HG03565 (cell line): Measurements from ENCODE around the gene ASTN2.
"Not testable (repeated sequence)": the region's sequence is repeated elsewhere in the genome, so short reads cannot be mapped to it uniquely, and the experiment has no call there.

ENCODE experiments used
- ATAC-seq: cut with Tn5 transposase; IDR thresholded peaks from one replicate; pipeline ENCODE4 v1.9.1; 2021; ENCODE audit warnings: mild to moderate bottlenecking, moderate library complexity; ENCODE audit not compliant: unreplicated experiment

Gene ASTN2

DNA sequence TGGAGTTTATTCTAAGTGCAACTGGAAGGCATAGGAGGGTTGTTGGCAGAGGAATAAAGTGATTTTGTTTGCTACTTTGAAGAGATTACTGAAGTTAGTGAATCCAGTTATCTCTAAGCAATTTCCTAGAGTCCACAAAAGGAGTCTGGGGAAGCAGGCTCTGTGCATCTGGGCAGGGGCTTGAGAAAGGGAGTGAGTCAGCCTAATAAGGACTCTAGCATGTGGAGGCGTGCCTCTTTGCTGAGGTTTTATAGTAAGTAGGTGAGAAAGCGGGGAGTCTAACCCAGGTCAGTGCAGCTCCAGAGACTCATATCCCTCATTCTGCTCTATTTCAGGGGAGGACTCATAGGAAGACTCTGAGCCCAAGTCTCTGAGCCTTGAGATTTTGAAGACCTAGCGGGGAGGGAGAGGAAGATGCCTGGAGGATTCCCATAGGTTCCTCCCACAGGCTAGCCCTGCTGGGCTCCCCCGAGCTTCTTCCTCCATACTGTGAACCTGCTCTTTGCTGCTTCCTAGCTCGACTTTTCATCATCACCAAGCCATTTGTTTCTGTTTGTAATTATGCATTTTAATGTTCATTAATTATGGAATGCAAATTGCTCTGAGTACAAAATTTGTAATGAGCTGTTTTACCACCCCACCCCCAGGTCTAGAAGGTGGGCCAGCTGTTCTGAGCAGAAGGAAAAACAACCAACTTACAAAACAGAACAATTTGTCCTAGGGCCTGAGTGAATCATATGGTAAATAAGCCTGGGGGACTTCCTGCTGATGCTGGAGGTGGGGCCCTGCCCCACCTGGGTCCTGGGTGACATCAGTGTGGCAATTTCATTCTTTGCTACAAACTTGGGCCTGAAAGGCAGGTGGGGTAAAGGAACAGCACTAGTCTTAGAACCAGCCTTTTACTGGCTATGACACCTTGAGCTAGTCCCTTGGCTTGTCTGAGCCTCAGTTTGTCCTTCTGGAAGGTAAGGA is 577.6 kb downstream of the ASTN2 start:
- ATAC-seq: no peak

DNA sequence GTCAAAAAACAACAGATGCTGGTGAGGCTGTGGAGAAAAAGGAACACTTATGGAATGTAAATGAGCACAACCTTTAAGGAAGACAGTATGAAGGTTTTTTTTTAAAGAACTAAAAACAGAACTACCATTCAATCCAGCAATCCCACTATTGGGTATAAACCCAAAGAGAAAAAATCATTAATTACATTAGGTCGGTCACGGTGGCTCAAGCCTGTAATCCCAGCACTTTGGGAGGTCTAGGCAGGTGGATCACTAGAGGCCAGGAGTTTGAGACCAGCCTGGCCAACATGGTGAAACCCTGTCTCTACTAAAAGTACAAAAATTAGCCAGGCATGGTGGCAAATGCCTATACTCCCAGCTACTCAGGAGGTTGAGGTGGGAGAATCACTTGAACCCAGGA is 584.5 kb downstream of the ASTN2 start:
- not testable (repeated sequence) for ATAC-seq

- ATAC-seq: no peak
Observed at GRCh38 chr9:116821633-116822229, 593.1 kb downstream of the ASTN2 start.

DNA sequence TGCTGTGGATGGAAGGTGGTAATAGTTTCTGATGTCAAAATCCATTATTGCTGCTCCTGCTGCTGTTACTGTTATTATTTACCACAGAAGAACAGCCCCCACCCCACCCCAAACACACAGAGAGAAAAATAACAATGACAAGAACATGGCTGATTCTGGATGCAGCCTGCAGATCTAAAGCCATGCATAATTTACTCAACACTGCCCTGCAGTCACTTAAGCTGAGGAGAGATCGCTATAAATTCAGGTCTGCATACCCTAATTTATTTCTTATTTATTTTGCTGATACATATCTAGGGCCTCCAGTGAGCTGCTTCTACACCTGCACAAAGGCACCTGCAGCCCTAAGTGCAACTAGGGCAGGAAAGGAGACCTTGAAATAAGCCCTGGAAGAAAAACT is 595.7 kb downstream of the ASTN2 start:
- ATAC-seq: no peak

DNA sequence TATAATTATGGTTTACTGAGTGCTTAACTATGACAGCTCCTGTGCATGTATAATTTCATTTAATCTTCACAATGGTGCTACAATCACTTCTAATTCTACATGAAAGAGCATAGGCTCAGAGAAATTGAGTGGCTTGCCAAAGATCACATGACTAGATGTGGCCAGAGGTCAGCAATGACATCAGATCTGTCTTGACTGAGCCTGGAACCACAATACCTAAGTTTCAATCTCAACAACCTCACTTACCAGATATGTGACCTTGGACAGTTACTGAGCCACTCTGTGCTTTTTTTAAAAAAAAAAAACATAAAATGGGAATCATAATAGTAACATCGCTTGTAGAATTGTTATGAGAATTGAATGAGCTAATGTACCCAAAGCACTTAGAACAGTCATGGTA is 597.1 kb downstream of the ASTN2 start:
- peak; percentile 93 for ATAC-seq

- ATAC-seq: no peak
Observed at GRCh38 chr9:116816484-116816883, 598.4 kb downstream of the ASTN2 start.

GRCh38 chr9:116815835-116816234 is 599.0 kb downstream of the ASTN2 start:
- ATAC-seq: no peak

GRCh38 chr9:116813031-116813300 is 601.9 kb downstream of the ASTN2 start:
- ATAC-seq: no peak

DNA sequence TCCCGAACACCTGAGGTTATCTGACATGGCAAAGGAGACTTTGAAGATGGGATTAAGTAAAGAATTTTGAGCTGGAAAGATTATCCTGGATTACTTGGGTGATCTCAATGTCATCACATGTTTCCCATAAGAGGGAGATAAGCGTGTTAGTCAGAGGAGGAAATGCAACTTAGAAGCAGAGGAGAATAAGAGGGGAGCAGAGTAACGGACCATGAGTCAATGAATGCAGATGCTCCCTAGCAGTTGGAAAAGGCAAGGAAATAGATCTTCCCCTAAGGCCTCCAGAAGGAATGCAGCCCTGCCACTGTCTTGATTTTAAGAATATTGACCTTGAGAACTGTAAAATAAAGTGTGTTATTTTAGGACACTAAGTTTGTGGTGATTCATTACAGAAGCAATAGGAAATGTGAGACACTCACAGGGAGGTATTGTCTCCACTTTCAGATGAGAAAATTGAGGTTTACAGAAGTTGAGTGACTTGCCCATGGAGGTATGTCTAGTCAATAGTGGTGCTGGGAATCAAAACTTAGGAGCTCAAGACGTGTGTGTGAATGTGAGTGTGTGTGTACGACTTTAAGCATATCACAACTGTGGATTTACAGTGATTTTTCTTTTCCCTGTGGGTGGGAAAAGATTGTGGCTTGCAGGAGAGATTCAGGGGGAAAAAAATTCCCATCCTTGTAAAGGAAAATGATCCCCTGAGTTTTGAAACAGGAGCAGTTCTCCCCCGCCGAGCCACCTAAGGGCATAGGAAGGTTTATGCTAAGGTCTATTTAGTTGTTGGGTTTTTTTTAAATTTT is 602.4 kb downstream of the ASTN2 start:
- no peak for ATAC-seq

GRCh38 chr9:116809656-116810055 is 605.2 kb downstream of the ASTN2 start:
- no peak for ATAC-seq

DNA sequence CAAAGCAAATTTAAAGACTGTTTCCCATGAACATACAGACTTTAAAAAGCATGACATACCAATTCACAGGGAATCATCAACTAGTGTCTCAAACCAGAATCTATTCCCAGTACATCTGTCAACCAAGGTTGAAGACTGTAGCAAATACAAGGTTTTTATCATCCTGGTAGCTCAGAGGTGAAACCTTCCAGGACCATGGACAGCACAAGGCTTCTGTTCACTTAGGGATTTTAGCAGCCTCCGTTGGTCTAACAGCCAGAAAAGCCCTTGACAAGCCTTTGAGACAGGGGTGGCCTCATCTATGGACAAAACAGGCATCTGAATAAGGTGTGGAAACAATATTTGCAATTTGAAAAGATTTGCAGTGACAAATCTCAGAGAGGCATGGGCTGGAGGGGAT is 608.8 kb downstream of the ASTN2 start:
- no peak for ATAC-seq

DNA sequence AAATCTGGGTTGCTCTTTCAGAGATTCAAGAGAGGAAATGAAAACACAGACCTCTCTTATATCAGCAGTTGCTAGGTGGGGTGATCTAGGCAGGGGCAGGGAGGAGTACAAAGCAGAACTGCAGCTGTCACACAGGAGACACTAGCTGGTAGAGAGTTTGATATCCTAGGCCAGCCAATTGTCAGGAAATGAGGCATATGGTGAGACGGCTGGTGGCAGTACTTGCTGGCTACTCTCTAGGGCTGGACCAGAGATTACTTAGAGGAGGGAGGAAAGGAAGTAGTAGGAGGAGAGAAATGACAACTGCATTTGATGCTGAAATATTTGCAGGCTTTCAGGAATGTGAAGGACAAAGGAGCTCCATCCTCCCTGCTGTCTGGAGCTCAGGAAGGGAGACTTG is 614.0 kb downstream of the ASTN2 start:
- ATAC-seq: peak; percentile 64

GRCh38 chr9:116800074-116800473 is 614.8 kb downstream of the ASTN2 start:
- ATAC-seq: no peak

- ATAC-seq: no peak
Observed at GRCh38 chr9:116798521-116798920, 616.3 kb downstream of the ASTN2 start.

DNA sequence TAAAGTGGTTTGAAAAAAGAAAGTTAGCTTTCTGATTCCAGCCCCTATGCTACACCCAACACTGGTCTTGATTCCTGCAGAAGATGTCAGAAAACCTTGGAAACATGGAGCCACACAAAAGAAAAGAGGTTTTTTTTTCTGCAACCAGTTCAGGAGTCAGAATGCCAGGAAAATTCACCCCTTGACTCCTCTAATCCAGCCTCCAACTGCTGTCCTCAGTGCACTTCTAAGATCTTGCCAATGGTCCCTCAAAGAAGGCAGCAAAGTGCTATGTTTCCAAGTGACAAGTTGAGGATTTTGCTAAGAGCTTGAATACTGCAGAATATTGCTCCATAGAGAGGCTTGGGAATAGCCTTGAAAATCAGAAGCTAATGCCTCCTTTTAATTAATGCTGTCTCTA is 617.6 kb downstream of the ASTN2 start:
- ATAC-seq: no peak

- ATAC-seq: no peak
Observed at GRCh38 chr9:116796669-116797068, 618.2 kb downstream of the ASTN2 start.

DNA sequence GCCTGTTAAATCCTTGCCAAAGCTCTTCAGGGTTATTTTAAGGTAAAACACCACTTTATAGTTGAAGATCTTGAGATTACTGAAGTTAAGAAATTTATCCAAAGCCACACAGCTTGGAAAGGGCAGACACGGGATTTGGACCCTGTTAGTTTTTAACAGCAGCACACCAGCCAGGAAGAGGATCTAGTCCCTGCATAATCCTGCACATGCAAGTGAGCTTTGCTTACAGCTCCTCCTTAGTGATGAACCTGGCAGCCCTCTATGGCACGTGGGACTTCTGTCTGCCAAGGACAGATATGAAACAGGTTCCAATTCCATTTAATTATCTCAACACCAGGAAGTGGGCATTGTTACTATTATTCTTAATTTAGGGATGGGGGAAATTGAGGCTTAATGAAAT is 619.0 kb downstream of the ASTN2 start:
- no peak for ATAC-seq

DNA sequence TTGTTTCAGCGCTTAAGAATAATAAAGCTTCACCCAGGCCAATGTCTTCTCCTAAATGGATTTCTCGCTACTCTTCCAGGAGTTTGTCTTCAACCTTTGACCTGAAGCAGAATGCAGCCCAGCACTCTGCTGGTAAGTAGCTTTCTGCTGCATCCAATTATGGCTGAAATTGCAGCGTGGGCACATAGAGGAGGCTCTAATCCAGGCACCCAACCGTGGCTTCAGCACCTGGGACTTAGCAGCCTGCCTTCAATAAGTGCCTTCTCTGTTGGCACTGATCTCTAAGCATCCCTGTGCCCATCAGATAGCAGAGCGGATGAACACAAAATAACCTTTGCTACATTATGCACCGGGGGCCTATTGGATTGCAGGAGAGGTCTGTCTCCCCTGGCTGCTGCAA is 622.6 kb downstream of the ASTN2 start:
- no peak for ATAC-seq

- ATAC-seq: no peak
Observed at GRCh38 chr9:116791326-116791725, 623.5 kb downstream of the ASTN2 start.

GRCh38 chr9:116789081-116789480 is 625.8 kb downstream of the ASTN2 start:
- ATAC-seq: no peak

DNA sequence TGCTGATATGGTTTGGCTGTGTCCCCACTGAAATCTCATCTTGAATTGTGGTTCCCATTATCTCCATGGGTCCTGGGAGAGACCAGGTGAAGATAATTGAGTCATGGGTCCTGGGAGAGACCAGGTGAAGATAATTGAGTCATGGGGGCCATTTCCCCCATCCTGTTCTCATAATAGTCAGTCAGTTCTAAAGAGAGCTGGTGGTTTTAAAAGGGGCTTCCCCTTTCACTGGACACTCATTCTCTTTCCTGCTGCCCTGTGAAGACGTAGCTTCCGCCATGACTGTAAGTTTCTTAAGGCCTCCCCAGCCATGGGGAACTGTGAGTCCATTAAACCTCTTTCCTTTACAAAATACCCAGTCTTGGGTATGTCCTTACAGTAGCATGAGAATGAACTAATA is 628.1 kb downstream of the ASTN2 start:
- ATAC-seq: no peak

DNA sequence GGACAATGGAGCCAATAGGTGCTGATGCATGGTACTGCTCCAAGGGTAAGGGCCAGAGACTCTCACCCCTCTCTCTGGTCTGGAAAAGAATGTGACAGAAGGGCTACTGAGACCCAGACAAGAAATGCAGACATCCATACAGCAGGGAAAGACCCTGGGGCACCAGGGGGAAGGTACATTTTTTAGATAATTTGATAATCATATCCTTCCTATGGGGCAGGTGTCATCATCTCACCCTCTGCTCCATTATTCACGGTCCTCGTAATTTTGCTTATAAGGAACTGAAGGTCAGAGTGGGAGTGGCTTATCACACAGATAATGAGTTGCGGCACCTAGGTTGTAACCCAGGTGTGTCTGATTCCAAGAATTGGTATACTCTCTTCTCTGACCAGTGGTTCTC is 637.7 kb downstream of the ASTN2 start:
- no peak for ATAC-seq
